Urothelium cell line (cell line): ENCODE measurements around the gene C6orf132.
A peak's percentile ranks its signal among the peaks of the same experiment; 100 is the strongest.

ENCODE experiments used
- DNase-seq: peaks from one replicate; pipeline ENCODE4 v3.0.0; 2011; ENCODE audit warnings: low spot score, mixed read lengths
- FAIRE-seq: peaks from 2 replicates; lab custom pipeline; 2011; peaks lifted over from hg19 to GRCh38; lab: Jason Lieb, UNC

C6orf132 gene

DNA sequence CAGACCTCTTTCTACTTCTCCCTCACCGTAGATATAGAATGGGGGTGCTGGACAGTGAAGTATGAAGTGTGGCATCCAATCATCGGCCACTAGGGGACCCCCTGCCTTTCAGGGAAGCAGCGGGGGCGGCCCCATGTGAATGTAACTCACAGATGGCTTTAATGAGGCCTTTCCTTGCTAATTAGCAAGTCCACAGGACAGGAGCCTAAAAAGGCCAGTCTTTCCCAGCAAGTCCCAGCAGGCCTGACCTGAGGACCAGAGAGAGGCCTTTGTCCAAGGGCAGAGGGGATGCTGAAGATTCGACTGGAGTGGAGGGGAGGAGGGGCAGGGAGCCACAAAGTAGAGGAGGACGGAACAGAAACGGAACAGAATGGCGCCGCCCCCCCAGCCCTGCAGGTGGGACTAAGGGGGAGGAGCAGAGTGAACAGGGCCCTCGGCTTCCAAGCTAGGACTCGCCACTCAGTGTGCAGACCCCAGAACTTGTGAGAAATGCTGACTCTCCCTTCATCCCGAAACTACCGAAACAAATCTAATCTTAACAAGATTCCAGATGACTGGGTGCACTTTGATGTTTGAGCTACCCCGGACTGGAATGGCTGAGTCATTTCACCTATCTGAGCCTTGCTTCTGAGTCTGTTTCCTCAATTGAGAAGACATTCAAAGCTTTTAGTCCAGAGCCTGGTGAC lies 5.8 kb downstream of the C6orf132 start:
- FAIRE-seq (no peak), DNase-seq (peak; percentile 69)

DNA sequence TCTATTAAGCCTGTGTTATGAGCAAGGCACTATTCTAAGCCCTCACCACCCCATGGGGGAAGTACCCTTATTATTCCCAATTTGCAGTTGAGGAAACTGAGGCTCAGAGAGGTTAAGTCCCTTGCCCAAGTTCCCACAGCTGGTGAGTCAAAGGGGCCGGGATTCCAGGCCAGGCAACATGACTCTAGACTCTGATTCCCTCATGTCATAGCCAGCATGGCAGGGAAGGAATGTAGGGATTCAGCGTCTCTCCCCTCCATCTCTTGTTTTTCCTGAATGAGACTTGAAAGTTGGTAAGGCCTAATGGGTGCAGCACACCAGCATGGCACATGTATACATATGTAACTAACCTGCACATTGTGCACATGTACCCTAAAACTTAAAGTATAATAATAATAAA lies 6.7 kb downstream of the C6orf132 start:
- DNase-seq (no peak), FAIRE-seq (no peak)

DNA sequence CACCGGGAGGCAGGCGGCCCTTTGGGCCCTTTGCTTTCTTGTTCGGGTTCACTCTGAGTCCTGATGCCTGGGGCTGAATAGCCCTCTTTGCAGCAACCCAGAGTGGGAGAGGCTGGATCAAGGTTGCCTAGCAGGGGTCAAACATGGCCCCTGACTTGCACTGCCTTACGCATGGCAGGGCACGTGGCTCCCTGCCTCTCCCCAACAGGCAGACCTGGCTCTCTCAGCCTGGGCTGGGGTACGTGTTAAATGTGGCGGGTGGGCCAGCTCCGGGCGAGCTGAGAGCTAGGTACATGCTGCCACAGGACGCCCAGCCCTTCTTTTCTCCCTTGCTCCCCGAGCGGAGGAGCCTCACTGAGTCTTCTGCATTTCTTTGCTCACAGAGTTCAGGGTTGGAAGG lies 7.3 kb downstream of the C6orf132 start:
- no peak for DNase-seq
- no peak for FAIRE-seq

DNA sequence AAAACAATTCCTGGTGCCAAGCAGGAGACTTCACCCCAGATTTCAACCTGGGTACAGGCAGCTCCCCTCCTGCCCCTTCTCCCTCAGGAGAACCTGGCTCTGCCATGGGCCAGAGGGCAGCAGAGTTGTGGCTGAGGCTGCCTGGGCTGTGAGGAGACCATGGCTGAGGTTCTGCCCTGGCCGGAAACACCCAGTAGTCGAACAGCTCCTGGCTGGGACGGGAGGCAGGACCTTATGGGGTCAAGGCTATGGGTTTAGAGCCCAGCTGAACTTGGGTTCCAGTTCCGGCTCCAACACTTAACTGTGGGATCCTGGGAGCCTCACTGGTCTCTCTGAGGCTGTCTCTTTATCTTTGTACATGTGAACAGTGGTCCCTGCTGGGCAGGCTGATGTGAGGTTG lies 8.5 kb downstream of the C6orf132 start:
- FAIRE-seq (no peak), DNase-seq (no peak)

DNA sequence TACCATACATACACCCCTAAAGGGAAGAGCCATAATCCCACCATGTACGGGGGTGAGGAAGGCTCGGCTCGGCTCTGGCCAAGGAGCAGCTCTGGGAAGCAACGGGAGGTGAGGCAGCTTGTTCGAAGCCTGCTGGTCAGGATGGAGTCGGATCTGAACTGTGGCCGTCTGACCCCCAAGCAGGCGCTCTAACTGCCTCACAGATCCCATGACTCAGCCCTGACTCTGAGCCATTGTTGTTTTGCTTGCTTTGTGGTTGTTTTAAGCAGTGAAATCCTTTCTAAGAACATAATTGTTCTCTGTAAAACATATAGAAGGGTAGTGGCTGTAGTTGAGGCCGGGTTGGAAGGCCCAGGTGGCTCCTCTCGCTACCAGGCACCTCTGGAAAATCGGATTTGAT lies 10.9 kb downstream of the C6orf132 start:
- FAIRE-seq, result no peak
- DNase-seq, result peak; percentile 36

DNA sequence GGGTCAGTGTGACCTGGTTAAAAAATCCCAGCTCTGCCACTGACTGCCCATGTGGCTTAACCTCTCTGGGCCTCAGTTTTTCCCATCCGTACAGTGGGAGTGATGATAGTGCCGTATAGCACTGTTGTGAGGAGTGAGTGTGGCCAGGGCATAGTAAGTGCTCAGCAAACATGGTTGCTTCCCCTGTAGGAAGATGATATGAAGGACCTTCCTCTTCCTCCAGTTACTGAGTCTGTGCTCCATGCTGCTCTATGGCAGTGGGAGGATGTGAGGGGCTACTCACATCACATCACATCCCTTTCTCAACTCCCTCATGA lies 13.1 kb downstream of the C6orf132 start:
- no peak for FAIRE-seq
- DNase-seq, result no peak

DNA sequence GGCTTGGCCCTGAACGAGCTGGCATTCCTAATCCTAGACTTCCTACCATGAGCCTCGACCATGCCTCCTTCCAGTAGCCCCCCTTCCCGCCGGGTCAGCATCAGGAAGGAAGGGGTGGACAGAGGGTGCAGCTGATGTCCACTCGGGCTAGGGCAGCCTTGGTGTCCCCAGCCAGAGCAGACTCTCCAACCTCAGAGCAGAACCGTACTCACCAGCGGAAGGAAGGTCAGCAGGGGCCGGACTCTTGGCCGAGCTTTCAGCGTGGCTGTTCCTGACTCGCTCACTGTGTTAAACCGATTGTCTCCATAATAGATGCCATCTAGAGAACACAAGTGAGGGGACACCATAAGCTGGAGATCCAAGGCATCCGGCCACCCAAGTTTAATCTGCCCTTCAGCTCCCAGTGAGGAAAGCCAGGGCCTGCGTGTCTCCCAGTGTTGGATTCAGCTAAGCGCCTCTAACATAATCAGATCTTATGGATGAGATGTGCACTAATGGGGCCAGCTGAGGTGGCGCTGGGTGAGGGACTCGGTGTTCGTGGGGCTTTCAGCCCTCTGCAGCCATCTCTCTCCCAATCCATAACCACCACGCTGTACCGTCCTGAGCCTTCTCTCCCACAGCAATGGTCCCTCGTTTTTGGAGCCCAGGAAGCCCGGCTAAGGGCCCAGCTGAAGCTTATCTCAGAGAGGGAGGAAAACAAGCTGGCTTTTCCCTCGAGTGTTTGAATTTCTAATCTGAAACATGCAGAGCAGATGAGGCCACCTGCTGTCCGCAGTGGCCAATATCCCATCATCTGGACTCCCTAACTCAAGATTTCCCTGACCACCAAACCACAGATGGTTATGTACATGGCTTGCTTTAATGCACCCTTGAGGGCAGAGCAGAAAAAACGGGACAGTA lies 13.7 kb downstream of the C6orf132 start:
- FAIRE-seq (no peak), DNase-seq (no peak)

DNA sequence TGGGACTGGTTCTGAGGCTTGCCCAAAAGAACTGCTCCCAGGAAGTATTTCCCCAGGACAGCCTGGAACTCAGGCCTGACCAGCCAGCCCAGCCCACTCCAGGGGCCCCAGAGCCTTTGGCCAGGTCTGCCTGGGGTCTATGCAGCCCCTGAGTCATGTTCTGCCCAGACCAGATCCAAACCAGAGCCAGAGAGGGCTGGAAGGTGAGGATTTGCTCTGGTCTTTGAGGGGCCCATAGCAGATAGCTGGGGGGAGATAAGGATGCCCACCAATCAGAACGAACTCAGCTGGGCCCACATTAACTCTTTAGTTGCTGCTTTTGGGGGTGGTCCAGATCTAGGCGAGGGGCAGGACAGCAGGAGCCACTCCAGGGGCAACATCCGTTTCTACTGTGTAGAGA lies 16.8 kb downstream of the C6orf132 start:
- DNase-seq, result no peak
- no peak for FAIRE-seq

DNA sequence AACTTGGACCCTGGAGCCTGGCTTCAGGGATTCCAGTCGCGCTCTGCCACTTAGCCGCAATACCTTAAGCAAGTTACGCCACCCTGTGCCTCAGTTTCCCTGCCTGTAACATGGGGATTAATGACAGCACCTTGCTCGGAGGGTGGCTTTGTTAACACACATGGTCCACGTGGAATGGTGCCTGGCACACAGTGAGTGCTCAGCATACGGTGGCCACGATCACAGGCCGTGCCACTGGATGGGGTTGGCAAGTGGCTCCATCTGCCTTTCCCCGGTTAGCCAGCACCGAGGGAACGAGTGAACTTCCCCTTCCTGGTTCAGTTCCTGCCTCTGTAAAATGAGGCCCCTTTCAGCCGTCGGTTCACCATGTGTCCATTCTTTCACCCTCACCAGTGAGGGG lies 17.2 kb downstream of the C6orf132 start:
- no peak for DNase-seq
- no peak for FAIRE-seq

DNA sequence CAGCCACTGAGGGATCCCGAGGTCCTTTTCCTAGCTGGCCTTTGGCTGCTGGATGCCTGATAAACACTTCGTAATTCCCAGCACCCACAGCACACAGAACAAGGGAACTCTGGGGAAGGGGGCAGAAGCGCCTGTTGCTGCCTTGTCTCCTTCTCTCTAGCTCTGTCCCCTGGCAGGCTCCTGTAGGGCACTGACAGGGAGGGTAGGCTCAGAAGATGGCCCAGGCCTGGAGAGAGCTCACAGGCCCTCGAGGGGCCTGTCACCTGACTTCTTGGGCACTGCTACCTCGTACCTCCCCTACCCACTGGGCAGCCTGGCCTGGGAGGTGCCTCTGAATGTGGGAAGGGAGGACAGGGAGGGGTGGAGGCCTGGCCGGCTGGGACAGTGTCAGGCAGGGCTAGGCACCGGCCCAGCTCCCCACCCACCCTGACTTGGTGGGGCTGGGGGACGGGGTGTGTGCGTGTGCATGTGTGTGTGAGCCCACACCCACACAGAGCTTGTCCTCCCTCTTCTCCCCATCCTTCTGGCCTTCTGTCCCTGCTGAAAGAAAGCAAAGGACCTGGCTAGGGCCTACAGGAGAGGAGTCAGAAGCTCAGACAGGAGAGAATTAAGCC lies 18.1 kb downstream of the C6orf132 start:
- DNase-seq (no peak), FAIRE-seq (no peak)

DNA sequence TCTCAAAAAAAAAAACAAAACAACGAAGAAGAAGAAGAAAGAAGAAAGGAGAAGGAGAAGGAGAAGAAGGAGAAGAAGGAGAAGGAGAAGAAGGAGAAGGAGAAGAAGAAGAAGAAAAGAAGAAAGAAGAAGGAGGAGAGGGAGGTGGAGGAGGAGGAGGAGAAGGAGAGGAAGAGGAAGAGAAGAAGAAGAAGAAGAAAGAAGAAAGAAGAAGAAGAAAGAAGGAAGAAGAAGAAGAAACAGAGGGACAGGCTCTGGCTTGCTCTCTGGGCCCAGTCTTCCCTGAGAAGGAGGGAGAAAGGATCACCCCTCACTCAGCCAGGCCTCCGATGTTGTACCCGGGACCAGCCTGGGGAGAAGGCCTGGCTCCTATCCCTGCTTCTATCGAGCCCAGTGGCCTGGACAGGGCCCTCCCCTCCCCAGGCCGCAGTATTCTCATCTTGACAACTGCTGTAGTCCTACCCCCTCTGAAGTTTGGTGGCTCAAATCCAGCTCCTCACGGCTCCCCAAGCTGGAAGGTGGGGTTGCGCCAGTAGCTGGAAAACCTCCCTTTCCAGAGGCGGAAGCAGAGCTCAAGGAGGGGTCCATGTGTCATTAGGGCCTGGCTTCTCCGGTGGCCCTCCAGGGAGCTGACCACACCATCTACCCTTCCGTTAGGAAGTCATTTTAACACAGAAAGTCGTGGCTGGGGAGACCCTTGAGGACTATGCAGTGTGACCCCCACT lies 18.9 kb downstream of the C6orf132 start:
- DNase-seq (no peak), FAIRE-seq (no peak)

DNA sequence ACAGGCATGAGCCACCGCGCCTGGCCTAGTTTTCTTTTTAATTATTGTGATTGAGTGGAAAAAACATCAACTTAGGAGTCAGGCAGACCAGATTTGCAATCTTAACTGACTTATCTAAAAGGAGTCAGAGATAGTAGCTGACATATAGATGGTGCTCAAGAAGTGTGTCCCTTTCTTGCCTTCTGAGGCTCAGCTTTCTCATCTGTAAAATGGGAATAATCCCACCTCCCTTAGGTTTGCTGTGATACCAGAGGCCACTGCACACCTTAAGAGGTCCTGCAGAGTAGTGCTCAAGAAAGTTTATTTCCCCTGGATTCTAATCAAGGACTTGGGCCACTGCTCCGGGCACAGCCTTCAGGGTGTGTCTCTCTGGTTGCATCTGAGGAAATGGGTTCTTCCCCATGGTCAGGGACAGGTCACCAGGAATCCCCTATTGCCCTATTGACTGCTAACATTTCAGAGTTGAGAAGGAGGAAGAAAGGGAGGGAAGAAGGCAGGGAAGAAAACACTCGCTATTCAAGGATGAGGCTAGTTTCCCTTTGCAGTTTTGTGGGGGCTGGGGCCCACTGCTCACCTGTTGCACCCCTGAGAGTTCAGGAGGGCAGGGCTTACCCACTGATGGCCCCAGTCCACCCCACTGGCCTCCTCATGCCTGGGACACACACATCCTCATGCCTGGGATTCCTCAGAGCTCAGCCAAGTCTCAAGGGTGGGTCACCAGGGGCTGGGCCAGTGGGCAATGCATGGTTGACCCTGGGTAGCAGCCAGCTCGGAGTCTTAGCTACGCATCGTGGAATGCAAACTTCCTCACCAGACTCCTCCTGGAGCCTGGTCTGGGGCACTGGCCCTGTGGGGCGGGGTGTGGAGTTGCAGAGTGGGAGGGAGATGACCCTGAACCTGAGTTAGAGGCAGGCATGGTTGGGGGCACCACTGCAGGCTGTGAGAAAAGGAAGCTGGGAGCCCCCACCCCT lies 21.2 kb downstream of the C6orf132 start:
- DNase-seq (no peak), FAIRE-seq (no peak)

DNA sequence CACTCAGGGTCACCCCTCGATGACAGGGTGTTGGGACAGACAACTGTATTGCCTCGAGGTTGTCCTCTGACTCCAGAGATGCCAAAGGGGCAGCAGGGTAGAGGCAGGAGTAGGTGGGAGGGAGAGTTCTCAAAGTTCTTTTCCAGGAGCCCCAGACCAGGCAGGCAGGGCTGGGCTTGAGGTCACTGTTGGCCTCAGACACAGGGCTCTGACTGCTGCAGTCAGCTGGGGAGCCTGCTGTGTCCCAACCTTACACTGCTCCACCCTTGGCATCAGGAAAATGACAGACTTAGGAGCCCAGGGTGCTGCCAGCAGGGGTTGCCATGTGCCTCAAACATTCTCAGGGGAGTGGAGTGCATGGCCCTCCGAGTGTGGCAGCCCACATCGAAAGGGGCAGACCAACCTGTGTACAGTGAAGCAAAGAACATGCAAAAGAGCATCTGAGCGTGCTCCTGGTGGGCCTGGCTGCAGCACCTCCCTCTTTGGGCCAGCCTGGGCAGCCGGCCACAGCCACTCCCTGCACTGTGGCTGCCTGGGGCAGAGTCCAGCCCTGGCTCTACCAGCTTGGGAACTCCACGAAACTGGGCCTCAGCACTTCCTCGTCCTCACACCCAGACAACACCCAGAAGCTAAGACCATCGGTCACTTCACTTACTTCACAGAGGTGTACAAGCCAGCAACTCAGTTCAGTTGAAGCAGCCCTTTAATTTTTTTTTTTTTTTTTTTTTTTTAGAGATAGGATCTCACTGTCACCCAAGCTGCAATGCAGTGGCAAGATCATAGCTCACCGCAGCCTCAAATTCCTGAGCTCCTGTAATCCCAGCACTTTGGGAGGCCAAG lies 24.0 kb downstream of the C6orf132 start:
- FAIRE-seq (no peak), DNase-seq (peak; percentile 40)

DNA sequence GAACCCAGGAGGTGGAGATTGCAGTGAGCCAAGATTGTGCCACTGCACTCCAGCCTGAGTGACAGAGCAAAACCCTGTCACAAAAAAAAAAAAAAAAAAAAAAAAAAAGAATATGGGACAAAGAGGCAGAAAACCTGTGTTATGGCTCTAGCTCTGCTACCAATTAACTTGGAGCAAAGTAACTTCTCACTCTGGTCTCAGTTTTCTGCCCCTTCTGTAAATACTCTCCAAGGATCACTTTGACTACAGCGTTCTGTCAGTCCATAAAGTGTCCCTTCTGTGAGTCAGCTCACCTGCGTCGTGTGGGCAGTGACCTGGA lies 24.6 kb downstream of the C6orf132 start:
- FAIRE-seq, result no peak
- DNase-seq, result no peak

DNA sequence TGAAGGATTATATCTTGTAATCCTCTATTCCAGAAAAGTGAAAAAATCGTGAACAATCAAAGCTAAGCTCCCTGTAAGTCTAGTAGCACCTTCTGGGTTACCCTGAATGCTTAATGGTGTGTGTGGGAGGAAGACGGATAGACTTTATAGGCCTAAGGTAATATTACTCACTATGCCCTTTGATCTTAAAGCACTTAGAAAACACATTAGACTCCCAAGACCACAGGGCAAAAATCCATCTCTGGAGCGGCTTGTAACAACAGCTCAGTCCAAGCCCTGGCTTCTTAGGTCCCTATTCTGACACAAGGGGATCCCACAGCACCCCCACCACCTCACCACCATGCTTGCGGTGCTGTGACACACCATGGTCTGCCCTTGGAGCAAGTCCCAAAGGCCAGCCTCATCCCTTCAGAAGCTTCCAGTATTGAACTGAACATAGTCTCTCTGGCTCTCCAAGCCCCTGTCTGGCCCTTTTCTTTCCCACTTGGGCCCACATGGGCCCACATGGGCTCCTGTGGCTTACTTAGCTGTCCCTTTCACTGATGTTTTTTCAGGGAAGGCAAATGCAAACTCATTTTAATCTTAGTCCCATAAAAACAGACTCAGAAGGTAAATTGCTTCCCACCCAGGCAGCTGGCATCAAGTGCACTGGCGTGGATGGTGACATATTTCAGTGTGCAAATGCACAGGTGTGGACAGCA lies 28.3 kb downstream of the C6orf132 start:
- no peak for FAIRE-seq

DNA sequence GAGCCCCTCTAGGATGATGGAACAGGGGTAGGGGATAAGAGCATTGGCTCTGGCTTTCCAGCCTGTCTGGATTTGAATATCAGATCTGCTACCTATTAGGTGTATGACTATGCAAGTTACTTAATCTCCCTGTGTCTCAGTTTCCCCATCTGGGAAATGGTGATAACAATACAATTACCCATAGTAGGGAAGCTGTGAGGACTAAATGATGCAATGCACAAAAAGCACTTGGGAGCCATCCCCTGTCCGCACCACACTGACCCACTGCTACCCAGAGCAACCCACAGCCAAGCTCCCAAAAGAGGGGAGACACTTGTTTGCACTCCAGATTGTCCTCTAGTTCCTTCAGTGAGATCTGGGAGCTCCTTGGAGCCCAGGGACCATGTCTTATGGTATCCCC lies 30.1 kb downstream of the C6orf132 start:
- FAIRE-seq, result no peak

More for the DNA sequence above, 28.3 kb downstream of the C6orf132 start:
- no peak for DNase-seq

DNA sequence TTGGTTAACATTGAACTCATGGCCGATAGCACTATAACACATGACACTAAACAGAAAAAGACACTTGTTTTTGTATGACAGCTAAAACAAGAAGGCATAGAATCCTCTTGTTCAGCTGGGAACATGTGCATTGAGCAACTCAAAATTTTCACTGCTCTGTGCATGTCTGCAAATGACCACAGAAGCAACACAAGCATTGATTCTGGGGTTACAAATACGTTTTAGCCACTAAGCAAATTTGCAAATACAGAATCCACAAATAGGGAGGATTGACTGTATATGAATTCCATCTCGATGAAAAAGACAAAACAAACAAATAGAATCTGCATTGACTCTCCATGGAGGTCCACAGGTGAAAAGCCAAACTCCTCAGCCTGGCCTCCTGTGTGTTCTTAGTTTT lies 31.7 kb downstream of the C6orf132 start:
- DNase-seq (no peak), FAIRE-seq (no peak)

More for the DNA sequence above, 30.1 kb downstream of the C6orf132 start:
- DNase-seq, result no peak

DNA sequence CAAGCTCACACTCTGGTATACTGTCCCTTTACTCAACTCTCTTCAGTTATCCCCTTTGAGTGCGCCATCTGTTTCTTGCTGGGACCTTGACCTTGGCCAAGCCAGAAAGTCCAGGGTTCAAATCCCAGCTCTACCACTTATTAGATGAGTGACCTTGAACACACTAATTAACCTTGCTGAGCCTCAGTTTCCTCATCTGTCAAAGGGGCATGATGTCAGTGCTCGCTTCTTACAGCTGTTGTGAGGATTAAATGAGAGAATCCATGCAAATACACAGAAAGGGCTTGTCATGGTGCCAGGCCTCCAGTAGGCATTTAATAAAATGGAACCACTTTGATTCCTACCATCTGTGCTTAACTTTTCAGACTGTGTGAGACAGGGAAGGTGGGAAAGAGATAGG lies 34.3 kb downstream of the C6orf132 start:
- FAIRE-seq, result no peak
- no peak for DNase-seq
